WI38 (cell line): ENCODE data around the gene HOXA11.

ENCODE experiments used
- H3K4me3 ChIP-seq: 2 replicates; pipeline ENCODE4 v1.5.1; 2011; ENCODE audit warnings: low read depth, mild to moderate bottlenecking, control low read depth, low read length
- TF ChIP-seq, protein P1 (sequence below): IDR thresholded peaks from 2 replicates; pipeline ENCODE4 v1.5.1; 2012; ENCODE audit warnings: low read depth, mild to moderate bottlenecking, control low read depth, low read length

Gene HOXA11

DNA sequence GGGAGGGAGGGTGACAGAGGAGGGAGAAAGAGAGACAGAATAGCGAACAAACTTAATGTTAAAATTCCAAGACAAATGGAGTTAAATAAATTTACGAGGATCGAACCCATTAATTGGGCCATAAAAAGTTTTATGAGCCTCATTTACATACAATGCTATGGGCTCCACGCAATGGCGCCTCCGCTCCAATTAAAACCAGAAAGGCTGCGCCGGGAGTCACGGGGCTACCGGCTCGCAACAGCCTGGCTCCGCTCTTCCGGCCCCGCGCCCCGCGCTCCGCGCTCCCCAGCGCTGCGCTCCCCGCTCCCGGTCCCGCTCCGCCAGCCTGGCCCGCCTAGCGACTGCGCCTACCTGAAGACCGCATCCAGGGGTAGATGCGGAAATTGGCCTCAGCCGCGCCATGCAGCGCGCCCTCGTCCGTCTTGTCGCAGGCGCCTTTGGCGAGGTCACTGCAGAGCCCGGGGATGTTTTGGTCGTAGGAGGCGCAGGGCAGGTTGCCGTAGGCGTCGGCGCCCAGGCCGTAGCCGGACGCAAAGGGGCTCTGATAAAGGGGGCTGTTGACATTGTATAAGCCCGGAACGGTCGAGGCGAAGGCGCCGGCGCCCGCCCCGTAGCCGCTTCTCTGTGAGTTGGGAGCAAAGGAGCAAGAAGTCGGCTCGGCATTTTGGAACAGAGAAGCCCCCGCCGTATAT, 29.1 kb downstream of the HOXA11 start:
- H3K4me3 ChIP-seq: peak overlapping the region; percentile 50
- TF ChIP-seq, protein P1, sequence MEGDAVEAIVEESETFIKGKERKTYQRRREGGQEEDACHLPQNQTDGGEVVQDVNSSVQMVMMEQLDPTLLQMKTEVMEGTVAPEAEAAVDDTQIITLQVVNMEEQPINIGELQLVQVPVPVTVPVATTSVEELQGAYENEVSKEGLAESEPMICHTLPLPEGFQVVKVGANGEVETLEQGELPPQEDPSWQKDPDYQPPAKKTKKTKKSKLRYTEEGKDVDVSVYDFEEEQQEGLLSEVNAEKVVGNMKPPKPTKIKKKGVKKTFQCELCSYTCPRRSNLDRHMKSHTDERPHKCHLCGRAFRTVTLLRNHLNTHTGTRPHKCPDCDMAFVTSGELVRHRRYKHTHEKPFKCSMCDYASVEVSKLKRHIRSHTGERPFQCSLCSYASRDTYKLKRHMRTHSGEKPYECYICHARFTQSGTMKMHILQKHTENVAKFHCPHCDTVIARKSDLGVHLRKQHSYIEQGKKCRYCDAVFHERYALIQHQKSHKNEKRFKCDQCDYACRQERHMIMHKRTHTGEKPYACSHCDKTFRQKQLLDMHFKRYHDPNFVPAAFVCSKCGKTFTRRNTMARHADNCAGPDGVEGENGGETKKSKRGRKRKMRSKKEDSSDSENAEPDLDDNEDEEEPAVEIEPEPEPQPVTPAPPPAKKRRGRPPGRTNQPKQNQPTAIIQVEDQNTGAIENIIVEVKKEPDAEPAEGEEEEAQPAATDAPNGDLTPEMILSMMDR: no peak

DNA sequence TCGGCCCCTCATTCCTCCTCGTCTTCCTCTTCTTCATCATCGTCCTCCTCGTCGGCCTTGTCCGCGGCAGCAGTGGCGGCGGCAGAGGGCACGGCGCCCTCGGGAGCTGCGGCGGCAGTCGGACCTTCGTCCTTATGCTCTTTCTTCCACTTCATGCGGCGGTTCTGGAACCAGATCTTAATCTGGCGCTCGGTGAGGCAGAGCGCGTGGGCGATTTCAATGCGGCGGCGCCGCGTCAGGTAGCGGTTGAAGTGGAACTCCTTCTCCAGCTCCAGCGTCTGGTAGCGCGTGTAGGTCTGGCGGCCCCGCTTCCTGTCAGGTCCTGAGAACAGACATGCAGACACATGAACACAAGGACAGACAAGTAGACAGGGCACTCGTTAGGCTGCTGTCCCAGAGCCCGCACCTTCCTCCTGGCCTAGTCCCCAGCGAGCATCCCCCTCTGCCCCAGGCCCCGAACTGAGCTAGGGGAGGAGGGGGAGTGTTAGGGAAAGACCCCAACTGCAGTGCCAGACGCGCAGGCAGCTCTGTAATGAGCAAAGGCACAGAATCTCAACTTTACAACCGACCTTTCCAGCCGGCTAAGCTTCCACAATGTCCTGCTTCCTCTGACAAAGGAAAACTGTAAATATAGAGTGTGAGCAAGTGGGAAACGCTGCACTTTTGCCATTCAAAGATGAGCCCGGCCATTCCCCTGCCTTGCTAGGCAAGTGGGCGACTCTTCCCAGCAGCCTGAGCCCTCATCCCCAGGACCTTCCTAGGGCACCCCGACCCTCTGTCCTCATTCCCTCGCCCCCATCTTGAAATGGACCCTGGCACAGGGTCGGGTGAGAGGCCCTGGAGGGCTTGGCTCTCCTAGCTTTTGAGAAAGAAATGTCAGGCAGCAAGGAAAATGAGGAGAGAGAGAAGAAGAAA, 29.9 kb downstream of the HOXA11 start:
- TF ChIP-seq, protein P1: no peak
- H3K4me3 ChIP-seq: no peak overlapping the region

DNA sequence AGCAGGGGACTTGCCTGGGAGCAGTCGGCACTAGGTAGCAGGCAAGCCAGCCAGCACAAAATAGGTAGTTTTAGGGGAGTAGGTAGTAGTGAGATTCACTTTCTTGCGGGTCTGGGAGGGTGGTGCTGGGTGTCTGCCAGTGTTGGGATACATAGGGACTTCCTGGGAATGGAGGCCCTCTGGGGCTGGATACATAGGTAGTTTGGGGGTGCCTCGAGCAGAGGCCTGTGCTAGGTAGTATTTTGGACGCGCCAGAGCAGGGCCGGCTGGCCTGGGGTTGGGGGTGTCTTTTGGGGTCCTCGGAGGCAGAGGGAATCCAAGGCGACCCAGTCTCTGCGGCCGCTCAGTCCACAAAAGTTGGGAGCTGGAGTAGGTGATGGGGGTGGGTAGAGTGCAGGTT, 30.7 kb downstream of the HOXA11 start:
- TF ChIP-seq, protein P1: no peak
- no peak overlapping the region for H3K4me3 ChIP-seq

DNA sequence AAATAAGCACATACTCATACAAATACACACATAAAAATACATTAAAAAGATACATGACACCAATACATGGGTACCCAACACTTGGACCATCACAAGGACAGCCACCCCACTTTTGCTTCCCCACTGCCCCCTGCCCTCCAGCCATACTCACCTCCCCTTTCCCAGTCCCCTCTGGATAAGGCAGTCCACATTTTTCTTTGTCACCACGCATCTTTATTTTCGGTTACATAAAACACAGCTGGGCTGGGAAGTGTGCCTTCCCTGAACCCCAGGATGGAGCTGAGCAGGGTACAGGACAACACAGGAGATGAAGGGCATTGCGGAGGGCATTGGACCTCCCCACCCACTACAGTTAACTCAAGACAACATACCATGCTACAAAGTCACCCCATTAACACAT, 31.5 kb downstream of the HOXA11 start:
- TF ChIP-seq, protein P1: no peak
- H3K4me3 ChIP-seq: no peak overlapping the region

DNA sequence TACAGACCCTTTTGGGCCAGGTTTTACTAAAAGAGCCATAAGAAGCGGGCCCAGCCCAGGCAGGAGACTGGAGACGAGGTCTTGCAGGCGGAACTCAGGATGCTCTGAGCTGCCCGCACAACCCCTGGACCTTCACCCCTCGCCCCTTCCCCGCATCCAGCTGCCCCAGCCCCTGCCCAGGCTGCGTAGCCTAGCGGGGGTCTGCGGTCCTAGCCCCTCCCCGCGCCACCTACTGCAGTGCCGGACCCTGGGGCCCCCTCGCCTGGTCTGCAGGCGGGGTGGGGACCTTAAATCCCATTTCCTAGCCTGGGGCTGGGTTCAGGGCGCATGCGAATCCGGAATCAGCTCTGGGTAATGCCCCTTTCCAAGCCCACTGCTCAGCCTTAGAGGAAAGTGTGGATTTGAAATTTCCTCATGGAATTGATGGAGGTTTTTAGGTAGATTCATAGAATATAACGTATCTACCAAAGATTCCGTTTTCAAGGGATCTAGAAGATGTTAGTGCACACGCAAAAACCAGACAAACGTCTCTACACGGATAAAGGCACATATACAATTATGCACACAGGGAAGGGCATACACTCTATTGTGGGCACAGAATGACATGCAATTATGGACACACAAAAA, 32.1 kb downstream of the HOXA11 start:
- no peak overlapping the region for H3K4me3 ChIP-seq
- TF ChIP-seq, protein P1: no peak

DNA sequence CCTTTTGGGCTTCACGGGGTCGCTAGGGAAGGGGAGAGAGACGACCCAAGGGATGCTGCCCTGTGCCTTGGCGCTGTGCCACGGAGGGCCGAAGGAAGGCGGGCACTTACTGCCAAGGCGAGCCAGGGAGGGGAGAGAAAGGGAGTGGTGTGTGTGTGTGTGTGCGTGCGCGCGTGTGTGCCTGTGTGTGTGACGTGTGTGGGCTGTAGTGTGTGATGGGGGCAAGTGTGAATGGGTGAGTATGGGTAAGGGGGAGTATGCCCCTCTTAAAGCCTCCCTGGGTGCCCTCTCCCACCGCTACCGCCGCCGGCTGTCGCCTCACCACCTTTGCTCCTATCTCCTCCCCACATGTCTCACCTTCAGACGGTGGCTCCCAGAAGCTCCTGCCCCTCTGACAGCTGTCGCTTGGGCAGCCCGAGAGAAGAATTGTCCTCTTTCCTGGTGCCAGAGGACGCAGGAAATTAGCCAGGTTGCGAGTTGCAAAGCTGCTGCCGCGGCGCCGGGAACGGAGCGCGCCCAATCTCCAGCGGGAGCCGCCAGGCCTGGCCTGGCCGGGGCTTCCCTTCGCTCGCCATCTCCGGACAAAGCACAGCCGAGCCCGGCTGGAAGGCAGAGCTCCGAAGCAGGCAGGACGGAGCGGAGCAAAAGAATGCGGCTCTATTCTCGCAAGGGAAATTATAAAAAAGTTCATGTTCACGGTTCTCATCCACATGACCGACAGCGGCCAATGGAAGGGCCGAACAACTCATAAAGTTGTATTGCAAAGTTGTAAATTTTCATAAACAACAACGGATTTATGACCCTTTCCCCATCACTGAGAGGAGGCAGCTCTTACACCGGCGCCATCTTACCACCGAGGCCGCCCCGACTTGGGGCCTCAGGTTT, 32.9 kb downstream of the HOXA11 start, which contains the start of gene HOXA3:
TSS of gene HOXA3 (minus strand) at position 653 of the 885 bp plus-strand sequence. CDS start 41,943 bp downstream, outside the sequence.
- TF ChIP-seq, protein P1: no peak
- peak within 1 kb of the TSS; percentile 54 for H3K4me3 ChIP-seq
